Body of pancreas (tissue), 4 donors: ENCODE results near the gene CD82. TPM values are rescaled to one million over a fixed set of nuclear protein-coding genes. Genes with fewer than 3 reads are reported as not detected.

Source experiments
- ATAC-seq: fragments of 150-250 bp; one replicate; pipeline ENCODE4 v1.9.1; 2016
- DNase-seq, 4 donors: peaks; one replicate each; pipeline ENCODE4 v3.0.0-alpha.2; 2019
- H3K27ac ChIP-seq, 4 donors: fragments of 200-600 bp; sonication (generic); 1 replicate in 3 of 4; 2 replicates in 1 of 4; pipeline versions ENCODE4 v1.5.1 to v1.6.1; 2016 to 2019; ENCODE audit warnings: mild to moderate bottlenecking in 1 of 4, mixed read lengths in 1 of 4, moderate library complexity in 1 of 4
- H3K27me3 ChIP-seq, 2 donors: fragments of 200-600 bp; sonication (generic); one replicate each; pipeline ENCODE4 v1.6.0; 2016; ENCODE audit warnings: mild to moderate bottlenecking in 1 of 2
- H3K36me3 ChIP-seq, 2 donors: fragments of 200-600 bp; sonication (generic); replicated peaks in 1 of 2; 2 replicates each; pipeline ENCODE4 v1.5.1; 2016; ENCODE audit warnings: low read depth in 2 of 2; ENCODE audit not compliant: insufficient read depth in 1 of 2
- H3K4me1 ChIP-seq: fragments of 200-600 bp; sonication (generic); one replicate; pipeline ENCODE4 v1.6.0; 2016
- H3K4me3 ChIP-seq, 2 donors: fragments of 200-600 bp; sonication (generic); 1 replicate in 1 of 2; 2 replicates in 1 of 2; pipeline ENCODE4 v1.5.1; 2016 to 2019
- H3K9me3 ChIP-seq, 3 donors: fragments of 200-600 bp; sonication (generic); 1 replicate in 2 of 3; 2 replicates in 1 of 3; pipeline ENCODE4 v1.5.1; 2016
- POLR2A ChIP-seq, 3 donors: fragments of 450-650 bp; IDR thresholded peaks; one replicate each; pipeline ENCODE4 v1.6.1; 2016; ENCODE audit warnings: antibody characterized with exemption in 3 of 3, mild to moderate bottlenecking in 2 of 3
- WGBS, 2 donors: methylation state at CpG; one replicate each; pipeline ENCODE4 v1.1.5; 2017; 5-methylcytosine and 5-hydroxymethylcytosine counted together
- intact Hi-C: fragments of 100-400 bp; cut with DNase I; formaldehyde crosslinking; loops from one replicate; pipeline ENCODE4 v1.15.1; 2023
- total RNA-seq, 2 donors: library from RNA; depleted of rRNA; stranded (reverse); fragments of >200 nt; gene quantifications; one replicate each; pipeline ENCODE4 v1.1.0, GENCODE V29; 2016
- TF ChIP-seq, protein P1 (sequence below), 7 experiments: fragments of 450-650 bp in 4 of 7; fragments of 200-600 bp in 3 of 7; sonication (generic) in 3 of 7; IDR thresholded peaks; one replicate each; pipeline ENCODE4 v1.5.1; 2016 to 2019; ENCODE audit warnings: antibody characterized with exemption in 7 of 7

Gene CD82
- total RNA-seq, 2 donors from 2014 or later = 11.4 to 13.5 TPM

DNA sequence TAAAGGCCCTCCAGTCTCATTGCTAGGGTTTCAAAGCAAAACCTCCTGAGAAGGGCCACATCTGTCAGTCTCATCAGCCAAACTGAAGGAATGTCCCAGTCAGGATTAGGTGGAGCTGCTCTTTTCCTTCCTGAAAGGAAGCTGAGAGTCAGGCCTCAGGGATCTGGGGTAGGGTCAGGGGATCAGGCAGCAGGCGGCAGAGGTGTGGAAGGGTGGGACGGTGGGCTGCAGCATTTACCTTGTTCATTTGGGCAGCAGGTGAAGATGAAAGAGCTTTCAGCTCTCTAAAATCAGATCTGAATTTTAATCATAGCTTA, 17.8 kb downstream of the CD82 start:
- H3K4me1 ChIP-seq = peaks cover 22% of the 10 kb centered on the region
- intact Hi-C loops = no loop called here
- no peak for TF ChIP-seq POLR2A (IDR thresholded peaks at IDR 0.05)
- TF ChIP-seq, protein P1, sequence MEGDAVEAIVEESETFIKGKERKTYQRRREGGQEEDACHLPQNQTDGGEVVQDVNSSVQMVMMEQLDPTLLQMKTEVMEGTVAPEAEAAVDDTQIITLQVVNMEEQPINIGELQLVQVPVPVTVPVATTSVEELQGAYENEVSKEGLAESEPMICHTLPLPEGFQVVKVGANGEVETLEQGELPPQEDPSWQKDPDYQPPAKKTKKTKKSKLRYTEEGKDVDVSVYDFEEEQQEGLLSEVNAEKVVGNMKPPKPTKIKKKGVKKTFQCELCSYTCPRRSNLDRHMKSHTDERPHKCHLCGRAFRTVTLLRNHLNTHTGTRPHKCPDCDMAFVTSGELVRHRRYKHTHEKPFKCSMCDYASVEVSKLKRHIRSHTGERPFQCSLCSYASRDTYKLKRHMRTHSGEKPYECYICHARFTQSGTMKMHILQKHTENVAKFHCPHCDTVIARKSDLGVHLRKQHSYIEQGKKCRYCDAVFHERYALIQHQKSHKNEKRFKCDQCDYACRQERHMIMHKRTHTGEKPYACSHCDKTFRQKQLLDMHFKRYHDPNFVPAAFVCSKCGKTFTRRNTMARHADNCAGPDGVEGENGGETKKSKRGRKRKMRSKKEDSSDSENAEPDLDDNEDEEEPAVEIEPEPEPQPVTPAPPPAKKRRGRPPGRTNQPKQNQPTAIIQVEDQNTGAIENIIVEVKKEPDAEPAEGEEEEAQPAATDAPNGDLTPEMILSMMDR (IDR thresholded peaks at IDR 0.05) = no peak
- no peaks in the 10 kb centered on the region for H3K9me3 ChIP-seq
- peaks cover 0 to under 1% of the 10 kb centered on the region in 2 donors for H3K36me3 ChIP-seq
- DNase-seq (no peak), ATAC-seq (no peak)
- H3K27ac ChIP-seq = peak overlapping the region in 3 of 4 donors; percentile 43 to 67 (median 64)
- WGBS, 2 donors = 91 to 96% methylated on average over 2 of the region's 2 CpGs
- no peaks in the 10 kb centered on the region for H3K27me3 ChIP-seq
- H3K4me3 ChIP-seq = no peak overlapping the region

DNA sequence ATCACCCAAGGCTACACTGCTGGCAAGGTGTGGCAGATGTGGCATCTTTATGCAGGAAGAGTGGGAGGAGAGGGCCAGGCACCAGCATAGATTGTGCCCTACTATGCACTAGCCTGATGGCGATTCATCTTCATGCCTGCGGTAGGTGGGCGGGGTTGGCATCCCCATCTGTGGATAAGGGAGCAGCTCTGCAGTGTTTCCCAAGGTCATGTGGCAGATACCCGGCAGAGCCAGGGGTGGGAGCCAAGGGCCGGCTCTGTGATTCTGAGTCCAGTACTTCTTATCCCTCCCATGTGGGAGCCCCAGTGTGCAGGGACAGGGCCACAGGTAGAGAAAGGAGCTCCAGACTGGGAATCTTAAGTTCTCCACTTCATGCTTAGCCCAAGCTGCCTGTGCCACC, 20.0 kb downstream of the CD82 start:
- Histone ChIP-seq H3K4me1 (peaks cover 22% of the 10 kb centered on the region), H3K27me3 (no peaks in the 10 kb centered on the region), H3K9me3 (no peaks in the 10 kb centered on the region), H3K36me3 (peaks cover 0 to 2% of the 10 kb centered on the region in 2 donors), H3K4me3 (no peak overlapping the region), H3K27ac (peak overlapping the region in 3 of 4 donors; percentile 43 to 67 (median 64))
- TF ChIP-seq POLR2A (IDR thresholded peaks at IDR 0.05) = no peak
- TF ChIP-seq, protein P1 (IDR thresholded peaks at IDR 0.05) = no peak
- DNase-seq (no peak), ATAC-seq (no peak)
- intact Hi-C loops = no loop called here
- 20 to 41% methylated on average over 1 to 5 of the region's 5 CpGs for WGBS, 2 donors

DNA sequence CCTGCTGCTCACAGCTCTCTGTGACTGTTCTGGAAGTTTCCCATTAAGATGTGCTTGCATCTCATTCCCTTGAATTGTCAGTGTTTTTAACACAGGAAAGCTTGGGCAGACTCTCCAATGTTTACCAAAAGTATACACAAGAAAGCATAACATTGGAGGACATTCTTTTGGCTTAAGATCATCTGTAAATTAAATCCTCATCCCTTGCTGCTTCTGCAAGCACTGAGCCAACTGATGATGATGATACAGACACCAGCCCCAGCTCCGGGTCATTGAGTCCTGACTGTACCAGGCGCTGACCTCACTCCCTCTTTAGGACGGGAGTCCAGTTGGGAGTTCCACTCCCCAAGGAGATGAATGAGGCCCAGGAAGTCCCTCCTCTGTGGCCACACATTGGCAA, 23.8 kb downstream of the CD82 start:
- Histone ChIP-seq H3K27me3 (no peaks in the 10 kb centered on the region), H3K4me3 (no peak overlapping the region), H3K27ac (no peak overlapping the region), H3K9me3 (no peaks in the 10 kb centered on the region), H3K4me1 (peaks cover 14% of the 10 kb centered on the region), H3K36me3 (peaks cover 0 to 2% of the 10 kb centered on the region in 2 donors)
- intact Hi-C loops = no loop called here
- ATAC-seq (no peak), DNase-seq (no peak)
- WGBS, 2 donors = 93% methylated on average over 3 of the region's 3 CpGs; no CpG with 5 or more reads in 1 of the 2 donors
- TF ChIP-seq POLR2A (IDR thresholded peaks at IDR 0.05) = no peak
- TF ChIP-seq, protein P1 (IDR thresholded peaks at IDR 0.05) = no peak

DNA sequence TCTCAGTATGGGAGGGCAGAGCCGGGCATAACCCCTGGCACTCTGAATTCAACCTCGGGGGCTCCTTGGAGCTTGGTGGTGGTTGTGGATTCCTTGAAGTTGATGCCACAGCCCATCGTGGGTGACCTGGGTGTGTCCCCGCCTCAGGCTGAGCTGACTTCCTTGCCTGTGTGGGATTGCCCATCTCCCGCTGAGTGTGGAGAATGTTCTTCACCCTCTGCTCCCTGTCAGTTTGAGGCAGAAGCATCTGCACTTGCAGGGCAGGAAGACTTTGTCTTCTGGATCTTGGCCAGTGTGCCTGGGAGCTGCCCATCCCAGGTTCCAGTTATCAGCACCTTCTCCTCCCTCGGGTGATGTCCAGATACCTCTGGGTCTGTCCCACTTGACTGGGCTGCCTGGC, 25.3 kb downstream of the CD82 start:
- Histone ChIP-seq H3K9me3 (no peaks in the 10 kb centered on the region), H3K36me3 (peaks cover 0 to 2% of the 10 kb centered on the region in 2 donors), H3K27ac (no peak overlapping the region), H3K27me3 (no peaks in the 10 kb centered on the region), H3K4me3 (no peak overlapping the region), H3K4me1 (peaks cover under 1% of the 10 kb centered on the region)
- WGBS, 2 donors = 61 to 69% methylated on average over 2 to 6 of the region's 6 CpGs
- no peak for TF ChIP-seq POLR2A (IDR thresholded peaks at IDR 0.05)
- TF ChIP-seq, protein P1 (IDR thresholded peaks at IDR 0.05) = no peak
- intact Hi-C loops = no loop called here
- no peak for ATAC-seq
- no peak for DNase-seq

DNA sequence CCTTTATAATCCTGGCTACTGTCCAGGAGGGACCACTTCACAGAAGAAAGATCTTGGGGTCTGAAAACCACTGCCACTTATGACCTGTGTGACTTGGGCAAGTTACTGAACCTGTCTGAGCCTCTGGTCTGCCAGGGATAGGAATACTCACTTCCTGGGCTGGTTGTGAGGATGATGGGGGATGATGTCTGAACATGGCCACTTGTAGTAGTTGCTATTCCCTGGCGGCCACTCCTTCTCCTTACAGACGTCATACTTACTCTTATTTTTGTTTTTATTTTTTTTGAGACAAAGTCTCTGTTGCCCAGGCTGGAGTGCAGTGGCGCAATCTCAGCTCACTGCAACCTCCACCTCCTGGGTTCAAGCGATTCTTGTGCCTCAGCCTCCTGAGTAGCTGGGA, 26.1 kb downstream of the CD82 start:
- Histone ChIP-seq H3K9me3 (no peaks in the 10 kb centered on the region), H3K27ac (no peak overlapping the region), H3K27me3 (no peaks in the 10 kb centered on the region), H3K36me3 (peaks cover 0 to 2% of the 10 kb centered on the region in 2 donors), H3K4me1 (peaks cover 8% of the 10 kb centered on the region), H3K4me3 (no peak overlapping the region)
- intact Hi-C loops = no loop called here
- DNase-seq = no peak
- no peak for ATAC-seq
- WGBS, 2 donors = 83 to 86% methylated on average over 4 of the region's 4 CpGs
- no peak for TF ChIP-seq POLR2A (IDR thresholded peaks at IDR 0.05)
- TF ChIP-seq, protein P1 (IDR thresholded peaks at IDR 0.05) = no peak
